H9 (cell line): ENCODE measurements around the gene KLK6. TPM values are rescaled to one million over a fixed set of nuclear protein-coding genes. Genes with fewer than 3 reads are reported as not detected.

ENCODE experiments used
- DNase-seq: peaks from one replicate; pipeline ENCODE4 v3.0.0-alpha.2; 2017
- H2AFZ ChIP-seq: one replicate; pipeline ENCODE4 v1.6.1; 2013; ENCODE audit warnings: mild to moderate bottlenecking, low read length, control low read depth, moderate library complexity
- H2AK5ac ChIP-seq: 2 replicates; pipeline ENCODE4 v1.6.1; 2013; ENCODE audit warnings: low read length, control low read depth, mixed read lengths; ENCODE audit not compliant: insufficient read length
- H2BK120ac ChIP-seq: one replicate; pipeline ENCODE4 v1.6.1; 2013; ENCODE audit warnings: low read depth, mild to moderate bottlenecking, low read length, control low read depth, inconsistent platforms; ENCODE audit not compliant: poor library complexity, severe bottlenecking
- H2BK12ac ChIP-seq: 2 replicates; pipeline ENCODE4 v1.6.1; 2013; ENCODE audit warnings: low read length, control low read depth, mixed read lengths, low read depth; ENCODE audit not compliant: insufficient read length
- H2BK15ac ChIP-seq: 2 replicates; pipeline ENCODE4 v1.6.1; 2013; ENCODE audit warnings: low read depth, low read length, control low read depth
- H2BK20ac ChIP-seq: one replicate; pipeline ENCODE4 v1.6.1; 2013; ENCODE audit warnings: low read depth, mild to moderate bottlenecking, low read length, control low read depth, inconsistent platforms; ENCODE audit not compliant: poor library complexity, severe bottlenecking
- H2BK5ac ChIP-seq: 2 replicates; pipeline ENCODE4 v1.6.1; 2013; ENCODE audit warnings: low read length, control low read depth, mixed read lengths; ENCODE audit not compliant: insufficient read length
- H3K14ac ChIP-seq: 2 replicates; pipeline ENCODE4 v1.6.1; 2013; ENCODE audit warnings: low read length, control low read depth; ENCODE audit not compliant: insufficient read depth
- H3K18ac ChIP-seq: 2 replicates; pipeline ENCODE4 v1.6.1; 2013; ENCODE audit warnings: low read depth, mild to moderate bottlenecking, mixed read lengths, low read length, control low read depth; ENCODE audit not compliant: insufficient read length
- H3K23ac ChIP-seq: 2 replicates; pipeline ENCODE4 v1.6.1; 2013; ENCODE audit warnings: low read length, control low read depth, mixed read lengths, low read depth; ENCODE audit not compliant: insufficient read length
- H3K23me2 ChIP-seq: 2 replicates; pipeline ENCODE4 v1.6.1; 2013; ENCODE audit warnings: low read depth, mild to moderate bottlenecking, mixed read lengths, low read length, control low read depth; ENCODE audit not compliant: insufficient read length, poor library complexity, severe bottlenecking
- H3K27ac ChIP-seq: 2 replicates; pipeline ENCODE4 v1.5.1; 2013; ENCODE audit warnings: low read length, control low read depth, mixed read lengths, low read depth; ENCODE audit not compliant: insufficient read length
- H3K27me3 ChIP-seq: 2 replicates; pipeline ENCODE4 v1.6.1; 2013; ENCODE audit warnings: low read length, control low read depth, inconsistent platforms; ENCODE audit not compliant: insufficient read depth
- H3K4ac ChIP-seq: 2 replicates; pipeline ENCODE4 v1.6.1; 2013; ENCODE audit warnings: low read depth, mild to moderate bottlenecking, control low read depth, inconsistent platforms, low read length, moderate library complexity
- H3K4me1 ChIP-seq: 2 replicates; pipeline ENCODE4 v1.6.1; 2013; ENCODE audit warnings: low read length, control low read depth, inconsistent platforms; ENCODE audit not compliant: insufficient read depth
- H3K4me2 ChIP-seq: 2 replicates; pipeline ENCODE4 v1.6.1; 2013; ENCODE audit warnings: low read length, control low read depth, mixed read lengths; ENCODE audit not compliant: insufficient read length, insufficient read depth
- H3K56ac ChIP-seq: 2 replicates; pipeline ENCODE4 v1.6.1; 2013; ENCODE audit warnings: low read depth, mild to moderate bottlenecking, mixed read lengths, low read length, control low read depth; ENCODE audit not compliant: insufficient read length
- H3K79me1 ChIP-seq: 2 replicates; pipeline ENCODE4 v1.6.1; 2013; ENCODE audit warnings: low read depth, mild to moderate bottlenecking, moderate library complexity, low read length, control low read depth, inconsistent platforms; ENCODE audit not compliant: insufficient read depth, poor library complexity, severe bottlenecking
- H3K79me2 ChIP-seq: 2 replicates; pipeline ENCODE4 v1.6.1; 2013; ENCODE audit warnings: low read length, control low read depth, inconsistent platforms; ENCODE audit not compliant: insufficient read depth
- H3K9ac ChIP-seq: 2 replicates; pipeline ENCODE4 v1.6.1; 2013; ENCODE audit warnings: low read length, control low read depth, mixed read lengths; ENCODE audit not compliant: insufficient read length; ENCODE audit errors: extremely low read depth
- H3K9me3 ChIP-seq: one replicate; pipeline ENCODE4 v1.6.1; 2013; ENCODE audit warnings: low read depth, low read length, inconsistent platforms; ENCODE audit not compliant: control insufficient read depth
- H3T11ph ChIP-seq: one replicate; pipeline ENCODE4 v1.6.1; 2013; ENCODE audit warnings: mild to moderate bottlenecking, low read length, control low read depth, inconsistent platforms
- H4K20me1 ChIP-seq: one replicate; pipeline ENCODE4 v1.6.1; 2013; ENCODE audit not compliant: control insufficient read depth, insufficient read length, insufficient read depth
- H4K5ac ChIP-seq: 2 replicates; pipeline ENCODE4 v1.6.1; 2013; ENCODE audit warnings: low read depth, mild to moderate bottlenecking, mixed read lengths, low read length, control low read depth; ENCODE audit not compliant: insufficient read length
- H4K8ac ChIP-seq: replicated peaks from 2 replicates; pipeline ENCODE4 v1.6.1; 2013; ENCODE audit warnings: low read length, control low read depth, mixed read lengths, low read depth; ENCODE audit not compliant: insufficient read length
- H4K91ac ChIP-seq: 2 replicates; pipeline ENCODE4 v1.6.1; 2013; ENCODE audit warnings: low read depth, mild to moderate bottlenecking, moderate library complexity, mixed read lengths, low read length, control low read depth; ENCODE audit not compliant: insufficient read length
- H3K27ac Mint-ChIP-seq, 3 experiments: 2 replicates in 2 of 3; 3 replicates in 1 of 3; pipeline ENCODE4 v1.8.0; 2020 to 2021; ENCODE audit warnings: mixed read lengths in 3 of 3, mild to moderate bottlenecking in 1 of 3, moderate library complexity in 1 of 3
- H3K27me3 Mint-ChIP-seq: 2 replicates; pipeline ENCODE4 v1.8.0; 2021; ENCODE audit warnings: low read depth, mild to moderate bottlenecking, moderate library complexity, mixed read lengths
- H3K36me3 Mint-ChIP-seq, 3 experiments: 2 replicates in 2 of 3; 3 replicates in 1 of 3; pipeline ENCODE4 v1.8.0; 2020 to 2021; ENCODE audit warnings: low read depth in 3 of 3, mixed read lengths in 3 of 3; ENCODE audit not compliant: insufficient read depth in 1 of 3
- H3K4me1 Mint-ChIP-seq, 2 experiments: 2 replicates each; pipeline ENCODE4 v1.8.0; 2020; ENCODE audit warnings: mixed read lengths in 2 of 2
- H3K4me3 Mint-ChIP-seq, 2 experiments: 2 replicates in 1 of 2; 3 replicates in 1 of 2; pipeline ENCODE4 v1.8.0; 2020 to 2021; ENCODE audit warnings: mild to moderate bottlenecking in 2 of 2, mixed read lengths in 2 of 2, moderate library complexity in 1 of 2
- H3K9me3 Mint-ChIP-seq, 2 experiments: 2 replicates in 1 of 2; 3 replicates in 1 of 2; pipeline ENCODE4 v1.8.0; 2020; ENCODE audit warnings: mild to moderate bottlenecking in 2 of 2, mixed read lengths in 2 of 2, moderate library complexity in 1 of 2
- CTCF ChIP-seq: fragments of 200-600 bp; sonication (generic); conservative IDR thresholded peaks from 3 replicates; pipeline ENCODE4 v1.8.0; 2021; ENCODE audit warnings: antibody characterized with exemption, mild to moderate bottlenecking
- WGBS: extraction: QIAGEN DNeasy Blood & Tissue Kit; methylation state at CpG from one replicate; pipeline ENCODE4 v1.1.7; 2013; ENCODE audit warnings: missing lambda C conversion rate, low lambda C conversion rate, mixed read lengths; ENCODE audit not compliant: insufficient read length; ENCODE audit errors: extremely low coverage; 5-methylcytosine and 5-hydroxymethylcytosine counted together
- total RNA-seq: library from RNA; stranded (reverse); gene quantifications from 2 replicates; pipeline ENCODE4 v1.2.1, GENCODE V29; 2021

Gene KLK6
- total RNA-seq, 1 experiment from 2014 or later, result 2.6 TPM

- H3T11ph ChIP-seq, result no peak overlapping the region
- no peaks in the 10 kb centered on the region for H3K79me2 ChIP-seq
- H3K4me3 Mint-ChIP-seq, result no peak overlapping the region; a peak in 1 of 5 replicates
- H3K56ac ChIP-seq, result no peak overlapping the region
- H2AK5ac ChIP-seq, result no peak overlapping the region
- no peak overlapping the region for H2BK12ac ChIP-seq
- no peak overlapping the region for H3K4me2 ChIP-seq
- H3K4me1 Mint-ChIP-seq, result peaks cover 18 to 26% of the 10 kb centered on the region in 2 experiments
- no peak overlapping the region for H3K9ac ChIP-seq
- H2BK20ac ChIP-seq, result no peak overlapping the region
- no peak overlapping the region for H3K14ac ChIP-seq
- H2AFZ ChIP-seq, result no peak overlapping the region
- no peak overlapping the region for H4K8ac ChIP-seq
- H2BK120ac ChIP-seq, result no peak overlapping the region
- H3K27ac Mint-ChIP-seq, result no peak overlapping the region
- no peak overlapping the region for H3K18ac ChIP-seq
- peaks cover 46% of the 10 kb centered on the region for H3K27me3 Mint-ChIP-seq
- no peaks in the 10 kb centered on the region for H3K79me1 ChIP-seq
- peaks cover 7% of the 10 kb centered on the region for H3K23me2 ChIP-seq
- no peak overlapping the region for H2BK15ac ChIP-seq
- H2BK5ac ChIP-seq, result no peak overlapping the region
- no peaks in the 10 kb centered on the region for H4K20me1 ChIP-seq
- no peak overlapping the region for H4K91ac ChIP-seq
- H3K9me3 Mint-ChIP-seq, result no peaks in the 10 kb centered on the region; a peak in 1 of 5 replicates
- no peaks in the 10 kb centered on the region for H3K36me3 Mint-ChIP-seq
- H3K4ac ChIP-seq, result no peak overlapping the region
- no peaks in the 10 kb centered on the region for H3K4me1 ChIP-seq
- peaks cover 30% of the 10 kb centered on the region; the same call in 1 of the 2 replicates for H3K27me3 ChIP-seq
- no CpG with 5 or more reads among the region's 4 CpGs for WGBS
- DNase-seq, result no peak
- H3K23ac ChIP-seq, result no peak overlapping the region
- H3K27ac ChIP-seq, result no peak overlapping the region
- no peaks in the 10 kb centered on the region for H3K9me3 ChIP-seq
- H4K5ac ChIP-seq, result no peak overlapping the region
- no peak for TF ChIP-seq CTCF
These were observed 58.7 kb downstream of the KLK6 start for GRCh38 chr19:50910722-50911121.
